Mesenchymal stem cell (in vitro differentiated cells and primary cell): ENCODE measurements around the gene CYP2R1.
"Not testable (repeated sequence)": the region's sequence is repeated elsewhere in the genome, so short reads cannot be mapped to it uniquely, and the experiment has no call there.

ENCODE experiments used
- DNase-seq: peaks from one replicate; pipeline ENCODE4 v3.0.0-alpha.2; 2013
- H2AFZ ChIP-seq: one replicate; pipeline ENCODE4 v1.6.1; 2013; ENCODE audit warnings: low read depth, mild to moderate bottlenecking, control low read depth, inconsistent platforms, low read length, moderate library complexity
- H2AK5ac ChIP-seq: 2 replicates; pipeline ENCODE4 v1.6.1; 2013; ENCODE audit warnings: low read length, moderate library complexity, mild to moderate bottlenecking, inconsistent platforms; ENCODE audit not compliant: severe bottlenecking
- H2BK120ac ChIP-seq: one replicate; pipeline ENCODE4 v1.6.1; 2013; ENCODE audit warnings: low read depth, mild to moderate bottlenecking, inconsistent platforms, low read length, moderate library complexity
- H2BK12ac ChIP-seq, 2 experiments: one replicate each; pipeline ENCODE4 v1.6.1; 2013; ENCODE audit warnings: inconsistent platforms in 2 of 2, low read length in 2 of 2, mild to moderate bottlenecking in 2 of 2, moderate library complexity in 2 of 2, control low read depth in 1 of 2
- H2BK15ac ChIP-seq: one replicate; pipeline ENCODE4 v1.6.1; 2013; ENCODE audit warnings: mild to moderate bottlenecking, low read depth, inconsistent platforms; ENCODE audit not compliant: poor library complexity, severe bottlenecking
- H2BK5ac ChIP-seq: 2 replicates; pipeline ENCODE4 v1.6.1; 2013; ENCODE audit warnings: low read depth, mild to moderate bottlenecking, low read length, control low read depth, inconsistent platforms; ENCODE audit not compliant: poor library complexity, severe bottlenecking
- H3K14ac ChIP-seq, 2 experiments: one replicate each; pipeline ENCODE4 v1.6.1; 2013; ENCODE audit warnings: inconsistent platforms in 2 of 2, low read length in 2 of 2, control low read depth in 1 of 2, mild to moderate bottlenecking in 1 of 2, moderate library complexity in 1 of 2
- H3K18ac ChIP-seq, 2 experiments: one replicate each; pipeline ENCODE4 v1.6.1; 2013; ENCODE audit warnings: inconsistent platforms in 2 of 2, low read length in 2 of 2, control low read depth in 1 of 2, low read depth in 1 of 2, mild to moderate bottlenecking in 1 of 2
- H3K23ac ChIP-seq, 2 experiments: one replicate each; pipeline ENCODE4 v1.6.1; 2013; ENCODE audit warnings: inconsistent platforms in 2 of 2, low read length in 2 of 2, mild to moderate bottlenecking in 2 of 2, moderate library complexity in 2 of 2, control low read depth in 1 of 2
- H3K27ac ChIP-seq: 2 replicates; pipeline ENCODE4 v1.5.1; 2013; ENCODE audit warnings: mild to moderate bottlenecking, moderate library complexity, low read length, control low read depth, inconsistent platforms; ENCODE audit not compliant: poor library complexity, severe bottlenecking
- H3K27me3 ChIP-seq, 2 experiments: 2 replicates each; pipeline versions ENCODE4 v1.6.1 to v1.7.0; 2013; ENCODE audit warnings: low read length in 2 of 2, mild to moderate bottlenecking in 2 of 2, moderate library complexity in 2 of 2, control low read depth in 1 of 2, inconsistent platforms in 1 of 2; ENCODE audit not compliant: control insufficient read depth in 1 of 2, insufficient read depth in 1 of 2
- H3K36me3 ChIP-seq, 2 experiments: 2 replicates each; pipeline versions ENCODE4 v1.6.1 to v1.7.0; 2013; ENCODE audit warnings: low read length in 2 of 2, control low read depth in 1 of 2, inconsistent platforms in 1 of 2, low read depth in 1 of 2, mild to moderate bottlenecking in 1 of 2; ENCODE audit not compliant: insufficient read depth in 2 of 2, control insufficient read depth in 1 of 2
- H3K4ac ChIP-seq, 2 experiments: one replicate each; pipeline ENCODE4 v1.6.1; 2013; ENCODE audit warnings: inconsistent platforms in 2 of 2, low read length in 2 of 2, mild to moderate bottlenecking in 2 of 2, moderate library complexity in 2 of 2, control low read depth in 1 of 2, low read depth in 1 of 2
- H3K4me1 ChIP-seq: 2 replicates; pipeline ENCODE4 v1.6.1; 2013; ENCODE audit warnings: low read depth, low read length, control low read depth; ENCODE audit not compliant: control insufficient read depth, insufficient read depth
- H3K4me2 ChIP-seq: 2 replicates; pipeline ENCODE4 v1.6.1; 2013; ENCODE audit warnings: low read length, mild to moderate bottlenecking, inconsistent platforms; ENCODE audit not compliant: poor library complexity, severe bottlenecking
- H3K4me3 ChIP-seq, 2 experiments: 2 replicates each; pipeline versions ENCODE4 v1.5.1 to v1.7.0; 2013; ENCODE audit warnings: low read length in 2 of 2, mild to moderate bottlenecking in 2 of 2, control low read depth in 1 of 2, low read depth in 1 of 2; ENCODE audit not compliant: insufficient read depth in 1 of 2
- H3K79me1 ChIP-seq: replicated peaks from 2 replicates; pipeline ENCODE4 v1.6.1; 2013; ENCODE audit warnings: mild to moderate bottlenecking, control low read depth, low read length, inconsistent platforms; ENCODE audit not compliant: poor library complexity, severe bottlenecking
- H3K9ac ChIP-seq: 2 replicates; pipeline ENCODE4 v1.7.0; 2013; ENCODE audit warnings: mild to moderate bottlenecking, low read length, moderate library complexity
- H3K9me3 ChIP-seq: 2 replicates; pipeline ENCODE4 v1.7.0; 2013; ENCODE audit warnings: mild to moderate bottlenecking, low read length; ENCODE audit not compliant: control insufficient read depth
- H4K8ac ChIP-seq: one replicate; pipeline ENCODE4 v1.6.1; 2013; ENCODE audit warnings: inconsistent platforms, mild to moderate bottlenecking, low read length, moderate library complexity
- H4K91ac ChIP-seq: one replicate; pipeline ENCODE4 v1.6.1; 2013; ENCODE audit warnings: mild to moderate bottlenecking, low read length, inconsistent platforms
- WGBS: methylation state at CpG from one replicate; pipeline ENCODE4 v1.1.7; 2013; ENCODE audit warnings: mixed read lengths; 5-methylcytosine and 5-hydroxymethylcytosine counted together

Gene CYP2R1

GRCh38 chr11:14891143-14892035, 642 bp downstream of the CYP2R1 start:
- peak overlapping the region; percentile 97 for H3K4me2 ChIP-seq
- no peak overlapping the region for H3K14ac ChIP-seq
- peak overlapping the region; percentile 10 for H2BK5ac ChIP-seq
- H3K18ac ChIP-seq: peak overlapping the region; percentile 72 to 80
- H2BK120ac ChIP-seq: peak overlapping the region; percentile 8
- H3K4me1 ChIP-seq: peaks cover 4% of the 10 kb centered on the region
- H2BK12ac ChIP-seq: peak overlapping the region in 1 of 2 experiments; percentile 10
- H4K91ac ChIP-seq: no peak overlapping the region
- H4K8ac ChIP-seq: peak overlapping the region; percentile 86
- H3K4ac ChIP-seq: peak overlapping the region; percentile 21 to 49
- no peaks in the 10 kb centered on the region for H3K36me3 ChIP-seq
- no peaks in the 10 kb centered on the region for H3K9me3 ChIP-seq
- no peaks in the 10 kb centered on the region for H3K27me3 ChIP-seq
- peak overlapping the region; percentile 73 for H2BK15ac ChIP-seq
- H2AK5ac ChIP-seq: no peak overlapping the region
- peak overlapping the region; percentile 82 for H3K27ac ChIP-seq
- H3K23ac ChIP-seq: no peak overlapping the region
- WGBS: under 1% methylated on average over 66 of the region's 67 CpGs
- peaks cover 5% of the 10 kb centered on the region for H3K79me1 ChIP-seq
- peak overlapping the region; percentile 86 for H3K9ac ChIP-seq
- peak overlapping the region; percentile 63 to 95 for H3K4me3 ChIP-seq
- peak overlapping the region; percentile 84 for H2AFZ ChIP-seq
- DNase-seq: peak; percentile 91

GRCh38 chr11:14886513-14886912, 5.5 kb downstream of the CYP2R1 start:
- 43% methylated on average over 1 of the region's 1 CpG for WGBS
- H2AFZ ChIP-seq: no peak overlapping the region
- H3K14ac ChIP-seq: no peak overlapping the region
- no peak overlapping the region for H3K9ac ChIP-seq
- H3K79me1 ChIP-seq: peaks cover 14% of the 10 kb centered on the region
- H4K8ac ChIP-seq: no peak overlapping the region
- no peak overlapping the region for H4K91ac ChIP-seq
- no peaks in the 10 kb centered on the region for H3K9me3 ChIP-seq
- DNase-seq: no peak
- H3K36me3 ChIP-seq: no peaks in the 10 kb centered on the region
- no peak overlapping the region for H3K4me3 ChIP-seq
- no peak overlapping the region for H2BK12ac ChIP-seq
- H2BK120ac ChIP-seq: no peak overlapping the region
- no peak overlapping the region for H3K27ac ChIP-seq
- no peak overlapping the region for H2BK5ac ChIP-seq
- H3K18ac ChIP-seq: no peak overlapping the region
- H3K27me3 ChIP-seq: no peaks in the 10 kb centered on the region
- no peak overlapping the region for H2BK15ac ChIP-seq
- H3K4ac ChIP-seq: no peak overlapping the region
- H3K4me2 ChIP-seq: no peak overlapping the region
- H3K23ac ChIP-seq: no peak overlapping the region
- no peak overlapping the region for H2AK5ac ChIP-seq
- H3K4me1 ChIP-seq: peaks cover 4% of the 10 kb centered on the region

- H3K4ac ChIP-seq: no peak overlapping the region
- H2BK12ac ChIP-seq: no peak overlapping the region
- H2BK120ac ChIP-seq: no peak overlapping the region
- no peak overlapping the region for H2AFZ ChIP-seq
- H3K23ac ChIP-seq: no peak overlapping the region
- H3K14ac ChIP-seq: no peak overlapping the region
- H4K8ac ChIP-seq: no peak overlapping the region
- no peak overlapping the region for H4K91ac ChIP-seq
- no peak overlapping the region for H2BK15ac ChIP-seq
- H3K9ac ChIP-seq: no peak overlapping the region
- peaks cover 1% of the 10 kb centered on the region for H3K4me1 ChIP-seq
- H2AK5ac ChIP-seq: no peak overlapping the region
- H3K36me3 ChIP-seq: no peaks in the 10 kb centered on the region
- no peak overlapping the region for H3K18ac ChIP-seq
- no peaks in the 10 kb centered on the region for H3K9me3 ChIP-seq
- no peak for DNase-seq
- no peak overlapping the region for H3K4me2 ChIP-seq
- H3K27me3 ChIP-seq: no peaks in the 10 kb centered on the region
- no peak overlapping the region for H3K4me3 ChIP-seq
- 100% methylated on average over 1 of the region's 1 CpG for WGBS
- no peak overlapping the region for H2BK5ac ChIP-seq
- H3K27ac ChIP-seq: no peak overlapping the region
- peaks cover 14% of the 10 kb centered on the region for H3K79me1 ChIP-seq
Observed at GRCh38 chr11:14884667-14885273, 7.3 kb downstream of the CYP2R1 start.

- not testable (repeated sequence) for H3K36me3 ChIP-seq, H2BK120ac ChIP-seq, H2AK5ac ChIP-seq, H2BK15ac ChIP-seq, H3K27ac ChIP-seq, H2AFZ ChIP-seq, H3K9ac ChIP-seq, H4K91ac ChIP-seq, H3K4me1 ChIP-seq, H2BK5ac ChIP-seq, DNase-seq, H3K4ac ChIP-seq, H3K4me2 ChIP-seq, H2BK12ac ChIP-seq, H3K18ac ChIP-seq, H3K4me3 ChIP-seq, H3K27me3 ChIP-seq, H4K8ac ChIP-seq, H3K14ac ChIP-seq, H3K23ac ChIP-seq, H3K9me3 ChIP-seq
- peaks cover 14% of the 10 kb centered on the region for H3K79me1 ChIP-seq
- no CpG with 5 or more reads among the region's 1 CpG for WGBS
Observed at GRCh38 chr11:14883683-14884082, 8.3 kb downstream of the CYP2R1 start.
